Stimulated activated CD4-positive, alpha-beta T cell treated with anti-CD3 and anti-CD28 coated beads, Interleukin-15, amount 100 ng/mL, for 24 hours (primary cell): Measurements from ENCODE around the gene C1orf115.
"Not testable (repeated sequence)": the region's sequence is repeated elsewhere in the genome, so short reads cannot be mapped to it uniquely, and the experiment has no call there.

Source experiments
- DNase-seq: peaks from one replicate; pipeline ENCODE4 v3.0.0-alpha.2; 2020

The C1orf115 gene

DNA sequence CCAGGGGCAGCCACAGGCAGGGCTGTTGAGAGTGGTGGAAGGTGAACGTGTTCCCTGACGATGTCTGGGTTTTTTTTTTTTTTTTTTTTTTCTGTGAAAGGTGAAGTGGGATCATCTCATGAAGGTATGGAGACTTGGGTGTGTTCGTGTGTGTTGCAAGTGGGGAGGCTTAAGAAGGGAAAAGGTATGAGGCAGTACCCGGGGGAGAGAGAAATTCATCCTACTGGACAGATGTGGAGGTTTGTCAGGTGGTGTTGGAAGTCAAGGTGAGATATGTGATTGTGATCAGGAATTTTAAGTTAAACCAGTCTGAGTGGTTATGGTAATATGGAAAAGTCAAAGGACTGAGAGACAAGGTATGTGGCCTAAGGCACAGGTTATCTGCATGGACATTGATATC, 5.3 kb downstream of the C1orf115 start:
- no peak for DNase-seq

DNA sequence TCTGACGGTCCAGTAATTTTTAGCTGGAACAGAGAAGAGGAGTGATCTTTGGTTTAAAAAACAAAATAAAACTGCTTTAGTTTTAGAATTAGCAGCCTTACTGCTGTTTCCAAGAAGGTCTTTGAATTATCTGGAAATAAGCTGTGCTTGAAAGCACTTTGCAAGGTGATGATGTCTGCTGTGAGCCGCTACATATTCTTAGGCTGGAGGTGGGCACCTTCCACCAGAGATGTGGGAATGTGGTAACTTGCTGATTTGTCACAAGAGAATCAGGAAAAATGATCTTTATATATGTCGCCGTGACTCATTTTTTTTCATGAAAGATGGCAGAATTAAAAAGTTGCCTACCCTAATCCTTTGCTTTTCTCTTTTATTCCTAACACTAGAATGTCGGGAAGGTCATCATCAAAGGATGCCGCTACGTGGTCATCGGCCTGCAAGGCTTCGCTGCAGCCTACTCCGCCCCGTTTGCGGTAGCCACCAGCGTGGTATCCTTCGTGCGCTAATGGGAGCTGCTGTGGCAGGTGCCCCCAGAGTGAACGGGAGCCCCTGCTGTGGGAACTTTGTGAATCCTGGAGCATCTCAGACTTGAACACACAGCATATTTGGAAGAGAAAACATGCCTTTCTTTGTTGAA, 6.2 kb downstream of the C1orf115 start:
- no peak for DNase-seq

DNA sequence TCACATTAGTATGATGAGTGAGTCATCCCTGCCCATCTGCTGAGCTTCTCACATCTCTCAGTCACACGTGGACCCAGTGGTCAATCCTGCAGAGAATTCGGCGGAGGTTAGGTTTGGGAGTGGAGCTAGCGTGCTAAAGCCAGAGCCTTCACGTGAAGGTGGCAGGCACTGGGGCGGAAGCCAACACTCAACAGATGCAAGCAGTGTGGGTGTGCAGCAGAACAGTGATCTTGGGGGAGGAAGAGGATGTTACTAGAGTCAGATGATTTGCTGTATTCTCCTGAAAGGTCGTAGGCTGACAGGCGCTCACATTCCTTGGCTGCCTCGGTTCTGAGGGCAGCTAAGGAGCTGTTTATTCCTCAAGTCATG, 6.7 kb downstream of the C1orf115 start:
- DNase-seq = no peak

DNA sequence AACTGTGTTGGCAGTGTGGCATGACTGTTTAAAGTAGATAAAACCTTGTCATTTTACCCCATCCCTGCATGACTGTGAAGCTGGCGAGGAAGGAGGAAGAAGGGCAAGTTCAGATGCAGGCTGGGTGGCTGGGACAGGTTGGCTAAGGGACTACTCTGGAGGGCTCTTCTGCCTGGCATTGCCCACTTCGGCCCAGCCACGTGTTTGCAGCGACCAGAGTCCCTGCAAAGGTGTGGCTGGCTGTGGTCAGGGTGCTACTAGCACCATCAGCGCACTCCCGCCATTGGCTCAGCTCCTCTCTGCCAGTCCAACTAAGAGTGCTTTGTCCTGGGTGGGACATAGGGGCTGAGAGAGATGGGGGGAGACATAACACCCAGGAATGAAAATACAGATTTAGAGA, 7.2 kb downstream of the C1orf115 start:
- no peak for DNase-seq

DNA sequence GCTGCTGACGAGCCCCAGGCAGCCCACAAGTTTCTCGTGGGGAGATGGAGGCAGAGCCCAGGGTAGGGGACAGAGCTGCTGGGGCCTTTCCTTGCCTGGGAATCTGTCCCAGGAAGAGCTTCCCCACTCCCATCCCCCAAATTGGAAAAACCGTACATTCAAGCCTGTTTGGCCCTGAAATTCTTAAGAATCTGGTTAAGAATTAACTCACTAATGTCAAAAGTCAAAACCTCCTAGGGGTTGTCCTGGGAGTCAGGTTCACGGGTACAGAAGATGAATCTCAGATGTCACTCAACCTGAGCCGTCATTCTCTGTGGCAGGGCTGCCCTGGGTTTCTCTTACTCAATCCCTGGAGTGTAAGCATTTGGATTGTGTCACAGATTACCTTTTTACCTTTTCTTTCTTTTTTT, 8.4 kb downstream of the C1orf115 start:
- DNase-seq = no peak

DNA sequence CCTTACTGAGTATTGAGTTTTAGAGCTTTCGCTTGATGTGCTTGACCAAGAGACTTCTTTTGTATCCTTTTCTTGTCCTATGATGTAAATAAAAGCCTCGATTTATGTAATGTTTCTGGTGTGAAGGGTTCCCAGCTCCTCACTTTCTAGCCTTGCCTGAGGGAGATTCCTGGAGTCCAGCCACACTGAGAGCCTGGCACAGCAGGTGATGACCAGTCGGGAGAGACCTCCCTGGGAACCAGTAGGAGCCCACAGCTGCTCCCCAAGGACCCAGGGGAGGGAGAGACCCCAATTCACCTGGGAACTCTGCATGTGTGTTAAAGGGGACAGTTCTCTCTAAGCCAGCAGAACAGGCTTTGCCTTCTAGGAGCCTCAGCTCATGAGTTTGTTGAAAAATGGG, 8.9 kb downstream of the C1orf115 start:
- no peak for DNase-seq

DNA sequence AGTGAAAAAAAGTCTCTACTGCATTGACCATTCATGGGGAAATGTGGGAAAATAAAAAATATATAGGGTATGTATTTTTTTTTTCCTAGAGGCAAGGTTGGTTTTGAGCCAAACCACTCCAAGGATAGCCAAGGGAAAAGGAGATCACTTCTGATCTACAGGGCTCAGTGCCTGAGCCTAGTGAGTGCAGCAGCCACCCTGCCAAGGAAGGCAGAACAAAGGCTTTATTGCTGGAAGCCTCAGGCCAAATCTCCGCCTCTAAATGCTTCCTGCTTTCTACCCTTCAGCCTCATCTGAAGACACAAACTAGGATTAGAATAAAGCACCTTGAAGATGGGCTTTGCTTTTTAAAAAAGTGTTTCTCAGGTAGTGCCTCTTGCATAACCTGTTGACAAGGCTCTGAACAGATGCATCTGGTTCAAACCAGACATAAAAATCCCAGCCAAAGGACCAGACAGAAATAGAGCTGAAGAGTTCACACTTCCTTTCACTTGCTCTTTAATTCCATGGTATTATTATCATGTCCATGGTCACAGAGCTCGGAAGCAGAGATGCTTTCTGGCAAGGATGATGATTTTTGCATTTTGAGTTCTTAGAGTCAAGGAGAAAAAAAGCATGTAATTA, 10.5 kb downstream of the C1orf115 start:
- DNase-seq = no peak

DNA sequence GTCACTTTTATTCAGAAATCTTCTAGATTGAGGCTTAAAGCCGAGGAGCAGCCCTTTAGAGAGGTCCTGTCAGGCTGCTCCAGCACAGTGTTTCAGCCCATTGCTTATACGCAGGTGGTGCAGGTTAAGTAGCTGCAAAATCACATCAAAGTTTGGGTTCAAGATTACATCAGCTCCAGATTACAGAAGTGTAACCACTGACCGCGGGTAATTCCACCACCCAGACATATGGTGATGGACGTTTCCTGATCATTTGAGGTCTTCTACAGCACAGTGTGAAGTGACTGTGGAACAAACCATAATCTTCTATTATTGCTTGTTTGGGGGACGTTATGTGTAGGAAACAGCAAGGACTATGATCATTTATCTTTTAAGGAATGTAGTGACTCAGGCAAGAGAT, 11.8 kb downstream of the C1orf115 start:
- no peak for DNase-seq

DNA sequence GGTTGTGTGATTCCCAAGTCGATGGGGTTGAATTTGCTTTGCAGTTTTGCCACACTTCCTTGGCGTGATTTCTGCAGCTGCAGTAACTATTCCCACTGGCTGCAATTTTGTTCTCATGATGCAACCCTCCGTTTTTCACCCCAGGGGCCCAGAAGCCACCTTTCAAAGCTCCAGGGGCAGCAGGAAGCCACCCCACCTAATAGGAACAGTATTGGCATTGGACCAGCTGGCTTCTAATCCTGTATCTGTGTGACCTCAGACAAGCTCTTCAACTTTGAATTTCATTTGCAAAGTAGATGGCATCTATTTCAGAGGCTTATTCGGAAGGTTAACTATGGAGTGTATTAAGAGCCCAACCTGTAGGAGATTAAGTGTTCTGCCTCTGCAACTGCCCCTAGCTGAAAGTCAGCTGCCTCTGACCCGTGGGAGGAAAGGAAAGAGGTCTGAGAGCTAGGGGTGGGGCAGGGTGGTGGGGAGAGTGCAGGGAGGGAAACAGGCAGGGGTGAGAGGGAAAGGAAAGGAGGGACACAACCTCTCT, 12.6 kb downstream of the C1orf115 start:
- no peak for DNase-seq

DNA sequence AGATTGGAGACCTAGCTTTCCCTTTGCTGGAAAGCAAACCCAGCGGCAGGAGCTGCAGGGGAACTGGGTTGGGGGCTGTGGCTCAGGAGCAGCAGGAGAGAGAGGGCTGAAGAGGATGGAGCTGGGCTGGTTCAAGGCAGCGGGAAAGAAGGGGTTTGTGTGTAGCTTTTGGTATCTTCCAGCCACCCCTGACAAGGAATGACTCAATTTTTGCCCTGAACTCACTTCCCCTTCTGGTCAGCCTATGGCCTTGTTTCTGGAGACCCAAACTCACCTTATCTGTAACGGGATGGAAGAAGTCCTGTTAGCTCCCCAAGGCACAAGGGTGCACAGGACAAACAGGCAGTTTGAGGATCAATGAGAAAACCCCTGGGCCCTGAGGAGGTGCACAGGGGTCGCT, 13.1 kb downstream of the C1orf115 start:
- no peak for DNase-seq

DNA sequence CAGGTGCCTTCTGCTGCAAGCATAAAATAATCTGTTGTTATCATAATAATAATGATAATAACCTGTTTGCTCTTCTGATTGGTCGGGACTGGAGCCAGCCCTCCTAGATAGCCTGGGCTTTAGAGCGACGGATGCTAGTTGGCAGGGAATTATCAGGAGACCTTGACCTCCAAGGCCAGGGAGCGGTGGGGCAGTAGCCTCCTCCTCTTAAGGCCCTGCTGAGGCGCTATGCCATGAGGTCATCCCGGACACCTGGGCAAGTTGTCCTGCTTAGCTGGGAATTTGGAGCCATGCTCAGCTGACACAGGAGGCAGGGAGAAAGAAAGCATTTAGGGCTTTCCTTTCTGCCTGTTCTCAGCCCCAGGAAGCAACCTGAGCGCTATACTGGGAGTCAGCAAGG, 15.6 kb downstream of the C1orf115 start:
- DNase-seq = no peak

DNA sequence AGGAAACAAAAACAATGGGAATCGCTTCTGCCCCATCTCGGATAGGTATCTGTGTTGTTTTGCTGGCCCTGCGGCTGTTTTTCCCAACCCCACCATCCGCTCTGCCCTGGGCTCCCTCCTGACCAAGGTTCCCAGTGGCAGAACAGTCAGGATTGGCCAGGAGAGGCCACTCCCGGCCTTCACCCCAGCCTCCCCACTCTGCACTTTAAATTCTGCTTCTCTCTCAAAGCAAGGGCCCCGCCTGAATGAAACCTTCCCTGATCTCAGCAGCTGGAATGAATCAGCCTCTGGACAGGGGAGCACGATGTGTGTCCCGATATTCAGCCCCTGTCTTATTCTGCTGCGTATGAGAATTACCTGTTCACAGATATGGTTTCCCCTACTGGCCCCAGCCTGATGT, 16.3 kb downstream of the C1orf115 start:
- DNase-seq = no peak

DNA sequence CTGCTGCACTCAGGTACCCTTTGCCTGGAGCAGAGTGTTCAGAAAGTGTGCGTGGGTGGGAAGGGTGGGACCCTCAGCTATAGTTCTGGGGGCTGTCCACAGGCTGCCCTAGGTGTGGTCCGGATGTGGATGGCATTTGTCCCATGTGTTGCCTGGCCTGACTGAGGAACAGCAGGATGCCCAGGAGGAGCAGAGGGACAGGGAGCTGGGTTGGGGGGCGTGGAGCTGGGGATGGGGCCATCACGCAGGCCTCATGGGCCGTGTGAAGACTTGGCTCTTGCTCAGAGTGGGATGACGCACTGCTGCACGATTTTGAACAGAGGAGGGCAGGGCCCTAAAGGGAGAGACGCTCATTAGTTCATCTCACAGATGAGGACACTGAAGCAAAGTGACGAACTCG, 17.0 kb downstream of the C1orf115 start:
- no peak for DNase-seq

DNA sequence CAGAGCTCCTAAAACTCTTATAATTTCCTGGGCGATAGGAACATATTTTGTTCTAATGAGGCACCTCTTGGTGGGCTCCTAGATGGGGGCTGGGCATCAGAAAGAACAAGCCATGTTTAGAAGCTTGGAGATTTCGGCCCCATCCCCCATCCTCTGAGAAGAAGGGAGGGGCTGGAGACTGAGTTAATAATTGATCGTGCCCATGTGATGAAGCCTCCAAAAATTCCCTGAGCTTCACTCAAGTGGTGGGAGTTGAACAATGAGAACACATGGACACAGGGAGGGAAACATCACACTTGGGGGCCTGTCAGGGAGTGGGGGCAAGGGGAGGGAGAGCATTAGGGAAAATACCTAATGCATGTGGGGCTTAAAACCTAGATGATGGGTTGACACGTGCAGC, 18.1 kb downstream of the C1orf115 start:
- DNase-seq = no peak

DNA sequence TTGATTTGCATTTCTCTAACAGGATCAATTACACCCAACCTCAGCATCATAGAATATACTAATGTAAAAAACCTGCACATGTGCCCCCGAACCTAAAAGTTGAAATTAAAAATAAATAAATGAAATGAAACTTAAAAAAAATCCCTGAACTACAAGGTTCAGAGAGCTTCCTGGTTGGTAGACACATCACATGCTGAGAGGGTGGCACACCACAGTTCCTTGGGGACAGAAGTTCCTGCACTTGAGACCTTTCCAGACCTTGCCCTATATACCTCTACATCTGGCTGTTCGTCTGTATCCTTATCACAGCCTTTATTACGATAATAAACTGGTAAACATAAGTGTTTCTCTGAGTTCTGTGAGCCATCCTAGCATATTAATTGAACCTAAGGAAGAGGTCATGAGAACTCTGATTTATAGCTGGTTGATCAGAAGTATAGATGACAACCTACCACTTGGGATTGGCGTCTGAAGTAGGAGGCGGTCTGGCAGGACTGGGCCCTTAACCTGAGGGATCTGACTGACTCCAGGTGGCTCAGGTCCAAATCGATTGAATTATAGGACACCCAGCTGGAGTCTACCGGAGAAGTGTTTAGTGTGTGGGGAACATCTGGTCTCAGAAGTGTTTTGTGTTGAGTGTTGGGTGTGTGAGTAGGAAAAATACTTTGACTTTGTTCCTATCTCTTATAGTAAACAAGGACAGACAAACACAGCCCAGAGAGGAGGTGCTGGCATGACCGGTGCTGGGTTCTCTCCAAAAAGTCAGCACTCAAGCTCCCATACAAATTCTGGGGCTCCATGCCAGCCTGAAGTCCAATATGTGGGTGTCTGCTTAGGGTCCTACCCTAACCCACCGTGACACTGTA, 19.0 kb downstream of the C1orf115 start:
- no peak for DNase-seq

DNA sequence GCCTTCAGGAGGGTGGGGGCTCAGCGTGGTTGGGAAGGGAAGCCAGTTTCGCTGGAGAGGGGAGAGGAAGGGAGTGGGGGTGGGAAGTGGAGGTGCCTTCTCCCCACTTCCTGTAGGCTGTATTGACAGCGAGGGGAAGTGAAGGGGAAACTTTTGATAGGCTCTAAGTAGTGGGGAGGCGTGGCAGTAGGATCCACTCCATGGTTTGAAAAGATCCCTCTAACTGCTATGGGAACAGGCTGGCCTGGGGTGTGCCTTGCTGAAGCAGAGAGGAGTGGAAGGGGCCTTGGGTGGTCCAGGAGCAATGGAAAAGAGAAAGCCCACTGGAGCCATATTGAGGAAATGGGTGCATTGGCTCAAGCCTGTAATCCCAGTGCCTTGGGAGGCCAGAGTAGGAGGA, 20.2 kb downstream of the C1orf115 start:
- DNase-seq = no peak

DNA sequence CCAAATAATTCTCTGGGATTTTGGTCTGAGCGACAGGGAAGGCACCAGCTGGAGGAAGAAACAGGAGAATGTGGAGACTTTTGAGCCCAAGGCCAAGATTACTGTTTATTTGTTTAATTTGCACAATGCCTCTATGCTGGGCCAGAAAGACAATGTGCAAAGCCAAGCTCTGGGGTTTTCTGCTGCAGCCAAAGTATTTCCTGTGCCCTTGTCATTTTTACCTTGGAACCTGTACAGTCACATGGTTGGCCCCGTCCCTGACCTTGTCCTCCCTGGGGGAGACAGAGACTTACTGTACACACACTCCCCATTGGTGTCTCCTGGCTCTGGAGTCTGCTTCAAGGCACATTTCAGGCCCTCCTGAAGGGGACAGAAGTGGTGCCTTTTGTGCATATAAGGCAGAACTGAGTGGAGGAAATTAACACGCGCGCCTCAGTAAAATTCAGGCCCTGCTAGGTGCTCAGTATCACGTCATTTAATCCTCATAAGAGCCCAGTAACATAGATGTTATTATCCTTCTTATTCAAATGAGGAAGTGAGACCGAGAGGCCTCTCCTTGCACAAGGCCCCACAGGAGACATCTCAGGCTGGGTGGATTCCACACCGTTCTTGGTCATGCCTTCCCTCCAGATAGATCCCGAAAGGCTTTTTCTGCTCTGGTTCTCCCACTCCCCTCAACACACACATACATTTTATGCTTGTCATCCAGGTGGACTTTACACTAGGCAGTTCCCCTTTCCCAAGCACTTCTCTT, 21.1 kb downstream of the C1orf115 start:
- DNase-seq = no peak

DNA sequence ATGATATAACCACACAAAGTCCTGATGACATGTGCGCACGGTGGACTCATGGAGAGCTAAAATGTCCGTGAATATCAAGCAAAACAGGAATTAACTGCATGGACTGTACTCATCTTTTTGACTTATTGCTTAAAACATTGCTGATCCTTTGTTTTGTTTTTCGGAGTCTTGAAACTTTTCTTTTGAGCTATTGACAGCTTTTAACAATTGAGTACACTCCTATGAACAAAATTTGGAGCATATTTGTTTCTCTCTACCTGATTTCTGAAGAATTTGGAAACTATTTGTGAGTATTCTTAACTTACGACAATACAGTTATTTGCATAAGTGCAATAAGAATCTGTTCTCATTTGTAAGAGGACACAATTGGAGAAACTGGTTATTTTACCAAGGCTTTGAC, 25.8 kb downstream of the C1orf115 start:
- DNase-seq = not testable (repeated sequence)

DNA sequence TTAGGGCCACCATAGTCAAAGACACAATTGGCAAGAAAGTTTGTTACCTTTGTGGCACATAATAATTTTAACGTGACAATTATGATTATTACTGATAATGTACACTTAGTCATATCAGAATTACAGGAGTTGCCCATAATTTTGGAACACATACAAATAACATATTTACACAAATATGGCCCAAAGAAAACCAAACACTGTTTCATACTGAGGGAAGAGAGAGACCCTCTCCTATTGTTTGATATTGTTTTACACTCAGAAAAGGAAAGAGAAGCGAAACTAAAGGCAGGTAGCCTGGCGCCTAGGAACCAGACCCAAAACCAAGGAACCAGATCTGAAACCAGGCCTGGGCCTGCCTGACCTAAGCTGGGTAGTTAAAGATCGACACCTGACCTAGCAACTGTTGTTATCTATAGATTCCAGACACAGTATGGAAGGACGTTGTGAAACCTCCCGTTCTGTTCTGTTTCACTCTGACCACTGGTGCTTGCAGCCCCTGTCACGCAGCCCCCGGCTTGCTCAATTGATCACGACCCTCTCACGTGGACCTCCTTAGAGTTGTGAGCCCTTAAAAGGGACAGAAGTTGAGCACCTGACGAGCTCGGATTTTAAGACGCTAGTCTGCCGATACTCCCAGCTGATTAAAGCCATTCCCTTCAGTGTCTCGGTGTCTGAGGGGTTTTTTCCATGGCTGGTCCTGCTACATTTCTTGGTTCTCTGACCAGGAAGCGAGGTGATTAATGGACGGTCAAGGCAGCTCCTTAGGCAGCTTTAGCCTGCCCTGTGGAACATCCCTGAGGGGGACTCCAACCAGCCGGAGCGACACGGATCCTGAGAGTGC, 27.9 kb downstream of the C1orf115 start:
- no peak for DNase-seq

DNA sequence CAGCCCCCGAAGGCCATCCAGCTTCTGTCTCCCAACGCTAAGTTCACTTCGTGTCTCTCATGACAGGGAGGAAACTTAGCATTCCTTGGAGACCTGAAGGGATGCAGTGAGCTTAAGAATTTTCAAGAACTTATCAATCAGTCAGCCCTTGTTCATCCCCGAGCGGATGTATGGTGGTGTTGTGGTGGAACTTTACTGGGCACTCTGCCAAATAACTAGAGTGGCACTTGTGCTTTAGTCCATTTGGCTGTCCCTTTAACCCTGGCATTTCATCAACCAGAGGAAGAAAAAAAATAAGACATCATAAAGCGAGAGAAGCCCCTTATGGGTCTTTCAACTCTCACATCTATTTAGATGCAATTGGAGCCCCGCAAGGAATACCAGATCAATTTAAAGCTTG, 31.1 kb downstream of the C1orf115 start:
- DNase-seq = not testable (repeated sequence)

DNA sequence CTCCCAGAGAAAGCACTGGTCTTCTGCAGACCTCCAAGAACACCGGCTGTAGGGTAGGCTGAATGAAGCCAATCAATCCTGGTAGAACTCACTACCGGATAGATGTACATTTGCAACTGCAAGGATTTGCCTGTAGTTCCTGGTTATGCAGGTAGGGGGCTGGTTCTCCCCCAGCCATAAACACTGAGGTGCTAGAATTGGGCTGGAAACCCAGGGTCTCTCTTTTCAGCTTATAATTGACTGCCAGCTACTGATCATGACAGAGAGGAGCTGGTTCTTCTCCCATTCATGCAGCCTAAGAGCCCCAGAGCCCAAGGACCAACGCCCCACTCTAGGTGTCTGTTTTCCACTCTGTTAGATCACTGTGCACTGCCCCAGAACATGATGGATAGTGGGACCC, 36.5 kb downstream of the C1orf115 start:
- no peak for DNase-seq

DNA sequence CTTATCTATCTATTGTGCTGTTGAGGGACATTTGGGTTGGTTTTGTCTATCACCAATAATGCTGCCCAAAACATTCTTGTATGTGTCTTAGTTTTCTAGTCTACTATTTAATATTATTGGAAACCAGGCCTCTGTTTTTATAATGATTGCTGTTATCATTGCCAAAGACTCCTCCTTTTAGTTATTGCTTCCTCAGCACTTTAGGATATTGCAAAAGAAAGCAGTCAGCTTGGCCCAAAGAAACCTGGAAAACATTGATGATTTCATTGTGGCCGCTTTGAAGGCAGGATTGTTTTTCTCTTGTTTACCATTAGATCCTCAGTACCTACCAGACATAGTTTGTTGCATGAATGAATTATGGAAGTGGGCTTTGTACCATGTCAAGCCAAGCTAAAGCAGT, 37.4 kb downstream of the C1orf115 start:
- DNase-seq = no peak
